22Rv1 (cell line): ENCODE data around the gene STK33.

Source experiments
- CTCF ChIP-seq: fragments of 450-650 bp; IDR thresholded peaks from 2 replicates; pipeline ENCODE4 v1.5.1; 2017; ENCODE audit warnings: mild to moderate bottlenecking
- ZFX ChIP-seq: fragments of 450-650 bp; IDR thresholded peaks from 2 replicates; pipeline ENCODE4 v1.6.1; 2017; ENCODE audit warnings: antibody characterized with exemption, borderline replicate concordance

GRCh38 chr11:8365216-8365941, 228.6 kb downstream of the STK33 start:
- TF ChIP-seq CTCF (peak; percentile 11; the same call in 1 of the 2 replicates), ZFX (no peak)
